OCI-LY1 (cell line): Measurements from ENCODE around the gene DFFA.

Experiments
- CTCF ChIP-seq: fragments of 200-600 bp; sonication (generic), shearing (Covaris generic); IDR thresholded peaks from 2 replicates; pipeline ENCODE4 v1.5.1; 2017; ENCODE audit warnings: mild to moderate bottlenecking, antibody characterized with exemption, low read length, moderate library complexity, mixed read lengths
- EZH2 ChIP-seq: fragments of 200-600 bp; sonication (generic), shearing (Covaris generic); IDR thresholded peaks from 2 replicates; pipeline ENCODE4 v1.8.0; 2017; ENCODE audit warnings: borderline replicate concordance, mixed run types, mild to moderate bottlenecking, antibody characterized with exemption, low read length, moderate library complexity, mixed read lengths

GRCh38 chr1:10434590-10434989 is 37.7 kb downstream of the DFFA start:
- TF ChIP-seq CTCF (no peak), EZH2 (no peak)
